ENCODE results near the gene KLHDC4.

- TF ChIP-seq CTCF (IDR thresholded peaks at IDR 0.05), result no peak
- no peak for TF ChIP-seq POLR2A (IDR thresholded peaks at IDR 0.05)
These were observed 53.5 kb downstream of the KLHDC4 start for GRCh38 chr16:87712184-87712762.
